ENCODE results near the gene PIK3R6. TPM values are rescaled to one million over a fixed set of nuclear protein-coding genes. Genes with fewer than 3 reads are reported as not detected.

PIK3R6 gene
- total and polyA plus RNA-seq, 10 of the 15 experiments (the other 5 are each of a cell fraction or from before 2014, with no cell fraction given), result 6.7 to 146 (median 68.2) TPM

DNA sequence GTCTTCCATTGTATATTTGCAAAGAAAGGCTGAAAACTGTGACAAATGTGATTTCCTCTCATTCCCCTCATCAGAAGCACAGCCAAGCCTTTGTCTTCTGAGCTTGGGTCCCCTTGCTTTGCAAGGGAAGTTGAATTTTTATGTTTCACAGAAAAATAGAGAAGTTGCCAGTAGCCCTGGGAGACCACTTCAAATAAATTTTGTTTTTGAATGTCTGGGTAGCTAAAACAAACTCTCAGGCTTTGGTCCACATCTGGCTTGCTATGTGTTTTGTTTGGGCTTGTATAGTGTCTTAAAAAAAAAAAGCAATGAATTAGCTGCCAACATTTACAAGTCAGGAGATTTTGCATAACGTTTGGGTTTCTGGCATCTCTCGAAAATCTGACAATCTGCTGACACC, 24.1 kb downstream of the PIK3R6 start:
- Histone ChIP-seq H3K4me2 (ENCODE audit: control insufficient read depth, insufficient read depth) (no peak overlapping the region), H3K79me2 (ENCODE audit: control insufficient read depth, insufficient read depth, low read length) (peaks cover 31% of the 10 kb centered on the region), H3K9ac (ENCODE audit: control insufficient read depth, insufficient read depth, low read length) (no peak overlapping the region), H2AFZ (ENCODE audit: control insufficient read depth, low read depth, low read length) (no peak overlapping the region), H3K27me3 (replicated peaks in 1 of 2; ENCODE audit: control insufficient read depth in 2 of 2, insufficient read depth in 2 of 2, low read length in 1 of 2) (no peaks in the 10 kb centered on the region), H3K4me3 (no peak overlapping the region), H4K20me1 (ENCODE audit: control insufficient read depth, insufficient read depth) (no peaks in the 10 kb centered on the region; the same call in 1 of the 2 replicates), H3K4me1 (ENCODE audit: control insufficient read depth, insufficient read depth, low read length) (peaks cover 18% of the 10 kb centered on the region), H3K9me3 (replicated peaks; ENCODE audit: control insufficient read depth, insufficient read depth, low read length) (peaks cover 5% of the 10 kb centered on the region; the same call in 1 of the 3 replicates), H3K36me3 (ENCODE audit: control insufficient read depth in 2 of 2, insufficient read depth in 2 of 2, low read length in 1 of 2) (peaks cover 32 to 72% of the 10 kb centered on the region in 2 experiments), H3K27ac (ENCODE audit: control insufficient read depth, insufficient read depth) (peak overlapping the region; percentile 62)
- DNase-seq (ENCODE audit: low read depth, low spot score) (no peak), FAIRE-seq (no peak), ATAC-seq (no peak)
- ChIA-PET SMC1A (ENCODE audit: uncharacterized antibody, unreplicated experiment) (interaction anchor here (0.7 to 3.6 kb wide), 10 partner anchors 9 to 155 kb away, joined by 3 to 19 read pairs (median 4); partner anchors contain the start of gene PIK3R6), RAD21 (ENCODE audit: unreplicated experiment) (interaction anchor here (0.8 to 2.1 kb wide), 7 partner anchors 10 to 52 kb away, joined by 3 to 8 read pairs (median 5); no protein-coding TSS in a partner anchor), POLR2A (interaction anchor here (0.6 to 2.3 kb wide), 4 partner anchors 18 to 36 kb away, joined by 3 to 7 read pairs (median 4); partner anchors contain the start of gene PIK3R6), CTCF (interaction anchor here (0.7 to 3.2 kb wide), 7 partner anchors 11 to 97 kb away, joined by 3 to 16 read pairs (median 4); no protein-coding TSS in a partner anchor)
- BruUV-seq (replicated peaks), result no TSS peak
- TF ChIP-seq GATAD2B (conservative IDR thresholded peaks at IDR 0.05; ENCODE audit: low read depth) (no peak), MTA3 (IDR thresholded peaks at IDR 0.05; ENCODE audit: borderline replicate concordance, low read length) (0 out of 2 replicates have a peak, but pooled peaks have one; percentile 24)
- WGBS (ENCODE audit: insufficient coverage, insufficient replicate concordance, low lambda C conversion rate, missing lambda C conversion rate), result 0% methylated on average over 2 of the region's 2 CpGs
- in situ Hi-C loops (cut with MboI) (no loop called here), intact Hi-C loops (cut with micrococcal nuclease; ENCODE audit: unreplicated experiment) (no loop called here)

DNA sequence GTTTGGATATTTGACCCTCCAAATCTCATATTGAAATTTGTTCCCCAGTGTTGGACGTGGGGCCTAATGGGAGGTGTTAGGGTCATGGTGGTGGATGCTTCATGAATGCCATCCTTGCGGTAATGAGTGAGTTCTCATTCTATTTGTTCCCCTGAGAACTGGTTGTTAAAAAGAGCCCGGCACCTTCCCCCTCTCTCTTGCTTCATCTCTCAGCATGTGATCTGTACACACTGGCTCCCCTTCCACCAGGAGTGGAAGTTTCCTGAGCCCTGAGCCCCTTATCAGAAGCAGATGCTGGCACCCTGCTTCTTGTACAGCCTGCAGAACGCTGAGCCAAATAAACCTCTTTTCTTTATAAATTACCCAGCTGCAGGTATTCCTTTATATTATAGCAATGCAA, 25.6 kb downstream of the PIK3R6 start:
- POLR2A ChIA-PET, result interaction anchor here (0.7 to 2.3 kb wide), 3 partner anchors 17 to 24 kb away, joined by 3 to 6 read pairs (median 5); no protein-coding TSS in a partner anchor
- H3K4me3 ChIP-seq, result no peak overlapping the region
- peaks cover 3% of the 10 kb centered on the region; the same call in 1 of the 3 replicates for H3K9me3 ChIP-seq (replicated peaks; ENCODE audit: control insufficient read depth, insufficient read depth, low read length)
- TF ChIP-seq FOS (IDR thresholded peaks at IDR 0.05; ENCODE audit: borderline replicate concordance, extremely low read depth, insufficient read length) (no peak), POLR2AphosphoS5 (IDR thresholded peaks at IDR 0.05; ENCODE audit: low read length) (0 out of 2 replicates have a peak, but pooled peaks have one; percentile 18), ZBED1 (IDR thresholded peaks at IDR 0.05; ENCODE audit: borderline replicate concordance) (no peak), RAD21 (IDR thresholded peaks at IDR 0.05; ENCODE audit: insufficient read depth, low read depth, low read length) (no peak), TCF3 (IDR thresholded peaks at IDR 0.05; ENCODE audit: borderline replicate concordance, insufficient read depth, low read depth, low read length) (no peak), MXI1 (IDR thresholded peaks at IDR 0.05; ENCODE audit: low read depth, low read length) (no peak), EZH2 (IDR thresholded peaks at IDR 0.05; ENCODE audit: borderline replicate concordance, control insufficient read depth, low read depth, low read length) (no peak)
- CTCF ChIA-PET, result interaction anchor here (0.8 to 3.2 kb wide), 4 partner anchors 9 to 156 kb away, joined by 3 to 16 read pairs (median 3); no protein-coding TSS in a partner anchor
- no peaks in the 10 kb centered on the region for H3K27me3 ChIP-seq (replicated peaks in 1 of 2; ENCODE audit: control insufficient read depth in 2 of 2, insufficient read depth in 2 of 2, low read length in 1 of 2)
- in situ Hi-C loops (cut with MboI), result no loop called here
- H3K79me2 ChIP-seq (ENCODE audit: control insufficient read depth, insufficient read depth, low read length), result peaks cover 19% of the 10 kb centered on the region
- DNase-seq (ENCODE audit: low read depth, low spot score) (no peak), ATAC-seq (no peak), FAIRE-seq (no peak)
- H3K9ac ChIP-seq (ENCODE audit: control insufficient read depth, insufficient read depth, low read length), result no peak overlapping the region
- peaks cover 33 to 72% of the 10 kb centered on the region in 2 experiments for H3K36me3 ChIP-seq (ENCODE audit: control insufficient read depth in 2 of 2, insufficient read depth in 2 of 2, low read length in 1 of 2)
- no peaks in the 10 kb centered on the region; the same call in 1 of the 2 replicates for H4K20me1 ChIP-seq (ENCODE audit: control insufficient read depth, insufficient read depth)
- 95% methylated on average over 4 of the region's 4 CpGs for WGBS (ENCODE audit: insufficient coverage, insufficient replicate concordance, low lambda C conversion rate, missing lambda C conversion rate)
- SMC1A ChIA-PET (ENCODE audit: uncharacterized antibody, unreplicated experiment), result interaction anchor here (1.0 to 3.6 kb wide), 5 partner anchors 20 to 53 kb away, joined by 3 to 19 read pairs (median 4); partner anchors contain the start of gene PIK3R6
- H3K27ac ChIP-seq (ENCODE audit: control insufficient read depth, insufficient read depth), result no peak overlapping the region
- no peak overlapping the region for H3K4me2 ChIP-seq (ENCODE audit: control insufficient read depth, insufficient read depth)
- RAD21 ChIA-PET (ENCODE audit: unreplicated experiment), result interaction anchor here (2.1 kb wide), 1 partner anchor 51 kb away, joined by 8 read pairs; no protein-coding TSS in a partner anchor
- H2AFZ ChIP-seq (ENCODE audit: control insufficient read depth, low read depth, low read length), result no peak overlapping the region
- BruUV-seq (replicated peaks), result no TSS peak
- peaks cover 11% of the 10 kb centered on the region for H3K4me1 ChIP-seq (ENCODE audit: control insufficient read depth, insufficient read depth, low read length)
- intact Hi-C loops (cut with micrococcal nuclease; ENCODE audit: unreplicated experiment), result no loop called here

All from GM12878 (cell line).